H4 (cell line): ENCODE results near the gene PWP2. TPM values are rescaled to one million over a fixed set of nuclear protein-coding genes. Genes with fewer than 3 reads are reported as not detected.
"Not testable (repeated sequence)": the region's sequence is repeated elsewhere in the genome, so short reads cannot be mapped to it uniquely, and the experiment has no call there.

Experiments used
- DNase-seq: peaks from one replicate; pipeline ENCODE4 v3.0.0-alpha.2; 2015; ENCODE audit warnings: low spot score
- total RNA-seq: library from RNA; depleted of rRNA; stranded (reverse); fragments of >200 nt; shearing (Covaris generic); gene quantifications from 2 replicates; pipeline ENCODE4 v1.2.3, GENCODE V29; 2014; rRNA removed

The PWP2 gene
- total RNA-seq = 11.5 and 32.8 TPM in 2 replicates

GRCh38 chr21:44107026-44107501 lies at the start of gene PWP2:
PWP2 (plus strand) TSS chr21:44107399; CDS start chr21:44107417, 18 bp downstream.
- not testable (repeated sequence) for DNase-seq

GRCh38 chr21:44057960-44058651 lies 49.1 kb upstream of the PWP2 start:
- no peak for DNase-seq

- DNase-seq = no peak
These were observed 48.6 kb upstream of the PWP2 start for GRCh38 chr21:44058652-44058964.

- no peak for DNase-seq
These were observed 48.2 kb upstream of the PWP2 start for GRCh38 chr21:44058981-44059380.

- no peak for DNase-seq
These were observed 47.5 kb upstream of the PWP2 start for GRCh38 chr21:44059710-44060109.

GRCh38 chr21:44062380-44062779 lies 44.8 kb upstream of the PWP2 start:
- DNase-seq = no peak

- no peak for DNase-seq
These were observed 43.9 kb upstream of the PWP2 start for GRCh38 chr21:44063151-44063912.

GRCh38 chr21:44064852-44065403 lies 42.3 kb upstream of the PWP2 start:
- no peak for DNase-seq

- DNase-seq = no peak
These were observed 41.8 kb upstream of the PWP2 start for GRCh38 chr21:44065428-44065827.

GRCh38 chr21:44066116-44066515 lies 41.1 kb upstream of the PWP2 start:
- DNase-seq = no peak

- DNase-seq = no peak
These were observed 40.0 kb upstream of the PWP2 start for GRCh38 chr21:44067011-44067839.

GRCh38 chr21:44070391-44070790 lies 36.8 kb upstream of the PWP2 start:
- no peak for DNase-seq

- DNase-seq = no peak
These were observed 35.7 kb upstream of the PWP2 start for GRCh38 chr21:44071359-44072104.

GRCh38 chr21:44072111-44072510 lies 35.1 kb upstream of the PWP2 start:
- no peak for DNase-seq

GRCh38 chr21:44074315-44074958 lies 32.8 kb upstream of the PWP2 start:
- no peak for DNase-seq

- no peak for DNase-seq
These were observed 30.9 kb upstream of the PWP2 start for GRCh38 chr21:44076316-44076715.

GRCh38 chr21:44078411-44078981 lies 28.7 kb upstream of the PWP2 start:
- DNase-seq = no peak

- DNase-seq = no peak
These were observed 27.8 kb upstream of the PWP2 start for GRCh38 chr21:44079446-44079845.

- no peak for DNase-seq
These were observed 27.4 kb upstream of the PWP2 start for GRCh38 chr21:44079846-44080245.

GRCh38 chr21:44082648-44083440 lies 24.4 kb upstream of the PWP2 start:
- DNase-seq = no peak
